Measurements from ENCODE around the gene HS2ST1.

- TF ChIP-seq CTCF (conservative IDR thresholded peaks at IDR 0.05; ENCODE audit: low read length) (no peak), EZH2phosphoT487 (IDR thresholded peaks at IDR 0.05; ENCODE audit: borderline replicate concordance) (no peak)
Measured at GRCh38 chr1:87106867-87107266, 192.4 kb downstream of the HS2ST1 start.
